ENCODE results near the gene MTARC1.

MTARC1 gene

DNA sequence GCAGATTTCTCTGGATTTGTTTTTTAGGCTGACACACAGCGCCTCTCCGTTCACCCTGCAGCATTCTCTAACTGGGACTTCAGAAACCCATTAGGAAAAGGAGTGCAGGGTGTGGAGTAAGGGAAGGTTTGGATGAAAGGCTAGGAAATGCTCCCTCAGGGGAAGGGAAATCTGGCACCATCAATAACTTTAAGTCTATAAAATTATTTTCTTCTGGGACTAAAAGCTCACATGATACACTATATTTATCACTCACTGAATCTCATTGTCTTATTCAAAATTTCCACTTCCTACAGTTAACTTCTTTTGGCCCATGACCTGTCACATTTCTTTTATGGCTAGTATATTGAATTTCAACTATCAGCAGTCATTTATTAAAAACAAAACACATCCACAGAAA lies 46.7 kb downstream of the MTARC1 start:
- DNase-seq (ENCODE audit: low read depth) = no peak

DNA sequence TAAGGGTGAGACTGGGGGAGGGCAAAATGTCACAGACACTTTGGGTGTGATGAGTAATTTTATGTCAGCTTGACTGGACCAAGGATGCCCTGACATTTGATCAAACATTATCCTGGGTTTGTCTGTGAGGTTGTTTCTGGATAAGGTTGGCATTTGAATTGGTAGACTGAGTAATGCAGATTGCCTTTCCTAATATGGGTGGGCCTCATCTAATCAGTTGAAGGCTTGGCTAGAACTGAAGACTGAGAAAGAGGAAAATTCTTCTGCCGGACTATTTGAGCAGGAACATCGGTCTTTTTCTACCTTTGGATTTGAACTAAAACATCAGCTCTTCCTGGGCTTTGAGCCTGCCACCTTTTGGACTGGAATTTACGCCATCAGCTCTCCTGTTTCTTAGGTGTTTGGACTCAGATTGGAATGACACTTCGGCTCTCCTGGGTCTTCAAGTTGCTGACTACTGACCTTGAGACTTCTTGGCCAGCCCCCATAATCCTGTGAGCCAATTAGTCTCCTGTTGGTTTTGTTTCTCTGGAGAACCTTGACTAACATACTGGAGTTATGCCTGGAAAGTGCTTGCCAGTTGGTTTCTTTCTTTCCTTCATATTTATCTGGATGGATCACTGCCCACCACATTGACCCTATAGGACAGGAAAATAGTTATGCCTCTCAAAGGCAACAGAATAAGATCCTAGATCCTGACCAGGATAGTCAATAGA lies 47.6 kb downstream of the MTARC1 start:
- DNase-seq (ENCODE audit: low read depth) = no peak
